Endothelial cell (in vitro differentiated cells): ENCODE measurements around the gene DKKL1. TPM values are rescaled to one million over a fixed set of nuclear protein-coding genes. Genes with fewer than 3 reads are reported as not detected.

Experiments used
- DNase-seq: peaks from one replicate; pipeline ENCODE4 v3.0.0; 2021; ENCODE audit warnings: low spot score
- H3K27ac Mint-ChIP-seq: one replicate; pipeline ENCODE4 v1.8.0; 2021; ENCODE audit warnings: mixed read lengths, inconsistent platforms; ENCODE audit not compliant: unreplicated experiment
- H3K27me3 Mint-ChIP-seq: one replicate; pipeline ENCODE4 v1.8.0; 2021; ENCODE audit warnings: mild to moderate bottlenecking, moderate library complexity, mixed read lengths, inconsistent platforms; ENCODE audit not compliant: unreplicated experiment
- H3K36me3 Mint-ChIP-seq: one replicate; pipeline ENCODE4 v1.8.0; 2021; ENCODE audit warnings: mild to moderate bottlenecking, low read depth, mixed read lengths, inconsistent platforms; ENCODE audit not compliant: unreplicated experiment
- H3K4me1 Mint-ChIP-seq: one replicate; pipeline ENCODE4 v1.8.0; 2021; ENCODE audit warnings: mild to moderate bottlenecking, mixed read lengths, inconsistent platforms; ENCODE audit not compliant: unreplicated experiment
- H3K4me3 Mint-ChIP-seq: one replicate; pipeline ENCODE4 v1.8.0; 2021; ENCODE audit warnings: mild to moderate bottlenecking, mixed read lengths, inconsistent platforms; ENCODE audit not compliant: unreplicated experiment
- H3K9me3 Mint-ChIP-seq: one replicate; pipeline ENCODE4 v1.8.0; 2021; ENCODE audit warnings: mixed read lengths, inconsistent platforms; ENCODE audit not compliant: unreplicated experiment
- total RNA-seq: library from RNA; stranded (reverse); fragmentation: NEBNext Ultra II Directional; extraction: Animal tissue kit (Norgen Biotek cat#: 25700); gene quantifications from one replicate; pipeline ENCODE4 v1.2.1, GENCODE V29; 2021; ENCODE audit not compliant: unreplicated experiment
- TF ChIP-seq, protein P1 (sequence below): fragments of 200-600 bp; sonication (generic); IDR thresholded peaks from one replicate; pipeline ENCODE4 v1.5.0; 2021; ENCODE audit warnings: antibody characterized with exemption; ENCODE audit not compliant: unreplicated experiment

The DKKL1 gene
- total RNA-seq, 1 donor from 2014 or later = 2.2 TPM

DNA sequence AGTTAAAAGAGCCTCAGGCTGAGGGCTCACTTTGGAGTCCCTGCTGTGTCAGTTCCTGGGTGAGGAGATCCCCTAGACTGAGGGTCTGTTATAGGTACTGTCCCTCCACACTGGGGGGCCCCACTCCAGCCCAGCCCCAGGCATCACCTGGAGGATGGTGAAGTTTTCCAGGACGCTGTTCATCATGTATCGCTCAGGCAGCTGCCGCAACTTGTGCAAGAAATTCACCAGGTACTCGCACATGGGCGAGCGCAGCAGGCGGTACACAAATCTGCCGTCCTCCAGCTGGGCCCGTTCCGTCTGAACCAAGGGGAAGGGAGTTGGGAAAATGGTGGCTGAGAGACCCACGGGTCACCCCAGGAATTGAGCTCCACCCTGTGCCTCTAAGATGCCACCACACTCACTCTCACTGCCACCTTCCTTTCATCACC is 21.4 kb upstream of the DKKL1 start:
- H3K27me3 Mint-ChIP-seq = peaks cover 26% of the 10 kb centered on the region
- H3K27ac Mint-ChIP-seq = peak overlapping the region; percentile 82
- H3K36me3 Mint-ChIP-seq = peaks cover 54% of the 10 kb centered on the region
- H3K4me3 Mint-ChIP-seq = peak overlapping the region; percentile 78
- DNase-seq = no peak
- peaks cover 43% of the 10 kb centered on the region for H3K4me1 Mint-ChIP-seq
- no peaks in the 10 kb centered on the region for H3K9me3 Mint-ChIP-seq
- TF ChIP-seq, protein P1, sequence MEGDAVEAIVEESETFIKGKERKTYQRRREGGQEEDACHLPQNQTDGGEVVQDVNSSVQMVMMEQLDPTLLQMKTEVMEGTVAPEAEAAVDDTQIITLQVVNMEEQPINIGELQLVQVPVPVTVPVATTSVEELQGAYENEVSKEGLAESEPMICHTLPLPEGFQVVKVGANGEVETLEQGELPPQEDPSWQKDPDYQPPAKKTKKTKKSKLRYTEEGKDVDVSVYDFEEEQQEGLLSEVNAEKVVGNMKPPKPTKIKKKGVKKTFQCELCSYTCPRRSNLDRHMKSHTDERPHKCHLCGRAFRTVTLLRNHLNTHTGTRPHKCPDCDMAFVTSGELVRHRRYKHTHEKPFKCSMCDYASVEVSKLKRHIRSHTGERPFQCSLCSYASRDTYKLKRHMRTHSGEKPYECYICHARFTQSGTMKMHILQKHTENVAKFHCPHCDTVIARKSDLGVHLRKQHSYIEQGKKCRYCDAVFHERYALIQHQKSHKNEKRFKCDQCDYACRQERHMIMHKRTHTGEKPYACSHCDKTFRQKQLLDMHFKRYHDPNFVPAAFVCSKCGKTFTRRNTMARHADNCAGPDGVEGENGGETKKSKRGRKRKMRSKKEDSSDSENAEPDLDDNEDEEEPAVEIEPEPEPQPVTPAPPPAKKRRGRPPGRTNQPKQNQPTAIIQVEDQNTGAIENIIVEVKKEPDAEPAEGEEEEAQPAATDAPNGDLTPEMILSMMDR = no peak

DNA sequence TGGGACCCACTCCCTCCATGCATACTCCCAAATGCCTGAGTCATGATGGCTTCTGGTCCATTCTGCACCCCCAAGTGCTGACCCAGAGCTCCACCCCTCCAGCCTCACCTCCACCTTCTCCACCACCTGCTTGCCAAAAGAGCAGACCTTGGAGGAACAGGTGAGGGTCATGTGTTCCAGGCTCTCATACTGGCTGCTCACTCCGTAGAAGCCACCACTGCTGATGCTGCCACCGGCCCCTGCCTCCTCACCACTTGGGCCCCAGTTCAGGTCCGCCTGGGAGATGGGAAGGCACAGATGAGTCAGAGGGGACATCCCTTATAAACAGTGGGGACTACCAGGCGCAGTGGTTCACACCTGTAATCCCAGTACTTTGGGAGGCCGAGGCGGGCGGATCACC is 20.6 kb upstream of the DKKL1 start:
- Mint-ChIP-seq H3K4me3 (peak overlapping the region; percentile 78), H3K27me3 (peaks cover 29% of the 10 kb centered on the region), H3K4me1 (peaks cover 43% of the 10 kb centered on the region), H3K27ac (no peak overlapping the region), H3K36me3 (peaks cover 58% of the 10 kb centered on the region), H3K9me3 (no peaks in the 10 kb centered on the region)
- DNase-seq = no peak
- TF ChIP-seq, protein P1 = no peak

DNA sequence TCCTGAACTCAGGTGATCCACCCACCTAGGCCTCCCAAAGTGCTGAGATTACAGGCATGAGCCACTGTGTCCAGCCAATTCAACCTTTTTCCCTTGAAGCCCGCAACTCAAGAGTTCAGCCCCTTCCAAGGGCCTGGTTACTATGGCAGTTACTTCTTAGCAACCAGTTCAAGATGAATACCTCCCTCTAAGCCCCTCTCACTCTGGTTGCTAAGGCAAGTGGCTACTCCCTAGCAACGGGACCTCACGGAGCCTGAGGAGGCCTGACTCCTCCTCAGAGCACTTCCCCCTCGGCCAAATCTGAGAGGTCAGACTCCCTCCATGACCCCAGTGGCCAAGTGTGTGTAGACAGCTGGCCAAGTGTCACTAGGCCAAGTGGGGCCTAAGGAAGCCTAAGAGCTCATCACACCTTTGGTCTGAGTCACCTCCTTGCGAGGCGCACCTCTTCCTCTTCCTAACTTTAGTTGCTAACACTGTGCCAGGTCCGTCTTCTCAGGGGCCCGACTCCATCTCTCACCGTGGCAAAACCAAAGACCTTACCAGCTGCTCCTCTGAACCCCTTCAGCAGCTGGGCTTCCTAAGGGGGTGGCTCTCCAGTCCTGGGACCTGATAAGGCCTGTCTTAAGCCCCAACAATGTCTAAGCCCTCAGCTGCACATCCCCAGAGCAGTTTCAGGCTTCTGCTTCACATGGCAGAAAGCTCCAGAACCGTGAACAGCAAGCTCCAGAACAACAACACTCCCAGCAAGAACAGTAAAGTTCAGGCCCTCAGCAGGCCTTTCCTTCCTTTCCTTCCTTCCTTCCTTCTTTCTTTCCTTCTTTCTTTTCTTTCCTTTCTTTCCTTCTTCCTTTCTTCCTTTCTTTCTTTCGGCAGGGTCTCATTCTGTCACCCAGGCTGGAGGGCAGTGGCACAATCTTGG is 18.9 kb upstream of the DKKL1 start:
- DNase-seq = no peak
- Mint-ChIP-seq H3K9me3 (no peaks in the 10 kb centered on the region), H3K27me3 (peaks cover 25% of the 10 kb centered on the region), H3K4me3 (peak overlapping the region; percentile 22), H3K36me3 (peaks cover 70% of the 10 kb centered on the region), H3K4me1 (peaks cover 33% of the 10 kb centered on the region), H3K27ac (peak overlapping the region; percentile 57)
- TF ChIP-seq, protein P1 = no peak

DNA sequence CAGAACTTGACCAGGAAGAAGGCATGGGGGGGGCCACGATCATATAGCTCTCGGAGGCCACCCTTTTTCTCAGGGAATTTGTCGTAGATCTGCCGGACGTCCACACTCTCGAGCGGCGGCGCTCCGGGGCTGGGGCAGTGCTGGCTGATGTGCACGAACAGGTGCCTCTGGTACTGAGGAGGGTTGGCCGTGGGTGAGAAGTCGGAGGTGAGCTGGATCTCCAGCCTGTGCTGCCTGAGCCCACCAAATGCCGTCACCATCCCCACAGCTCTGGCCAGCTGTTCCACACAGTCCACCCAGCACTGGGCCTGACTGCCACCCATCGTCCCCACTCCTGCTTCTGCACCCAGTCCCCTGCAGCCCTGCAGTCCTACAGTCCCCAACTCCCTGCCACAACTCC is 16.5 kb upstream of the DKKL1 start:
- H3K27ac Mint-ChIP-seq = peak overlapping the region; percentile 70
- peaks cover 73% of the 10 kb centered on the region for H3K36me3 Mint-ChIP-seq
- H3K9me3 Mint-ChIP-seq = no peaks in the 10 kb centered on the region
- no peak for DNase-seq
- peaks cover 14% of the 10 kb centered on the region for H3K27me3 Mint-ChIP-seq
- no peak overlapping the region for H3K4me3 Mint-ChIP-seq
- H3K4me1 Mint-ChIP-seq = peaks cover 21% of the 10 kb centered on the region
- TF ChIP-seq, protein P1 = no peak

DNA sequence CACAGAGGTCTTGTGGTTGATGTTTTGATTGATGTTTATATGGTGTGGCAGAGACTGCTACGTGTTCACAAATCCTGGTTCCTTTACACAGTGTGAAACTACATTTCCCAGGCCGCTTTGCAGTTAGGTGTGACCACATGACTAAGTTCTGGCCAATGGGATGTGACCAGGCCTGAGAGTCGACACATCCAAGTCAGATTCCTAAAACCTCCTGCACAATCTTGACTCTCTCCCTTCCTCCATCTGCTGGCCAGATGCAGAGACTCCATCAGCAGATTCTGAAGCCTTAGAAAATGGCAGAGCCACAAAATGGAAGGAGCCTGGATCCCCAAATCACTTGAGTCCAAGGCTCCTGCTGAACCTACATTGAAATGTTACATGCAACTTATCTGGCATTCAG is 15.8 kb upstream of the DKKL1 start:
- peak overlapping the region; percentile 70 for H3K27ac Mint-ChIP-seq
- TF ChIP-seq, protein P1 = no peak
- no peak for DNase-seq
- peaks cover 70% of the 10 kb centered on the region for H3K36me3 Mint-ChIP-seq
- H3K27me3 Mint-ChIP-seq = peaks cover 13% of the 10 kb centered on the region
- H3K4me1 Mint-ChIP-seq = peaks cover 17% of the 10 kb centered on the region
- H3K9me3 Mint-ChIP-seq = no peaks in the 10 kb centered on the region
- H3K4me3 Mint-ChIP-seq = peak overlapping the region; percentile 74
